Activated CD4-positive, CD25-positive, alpha-beta regulatory T cell treated with anti-CD3 and anti-CD28 coated beads, Interleukin-2, amount 50 U/mL, for 72 hours (primary cell): ENCODE measurements around the gene HMX3.

ENCODE experiments used
- DNase-seq: peaks from one replicate; pipeline ENCODE4 v3.0.0; 2021

HMX3 gene

DNA sequence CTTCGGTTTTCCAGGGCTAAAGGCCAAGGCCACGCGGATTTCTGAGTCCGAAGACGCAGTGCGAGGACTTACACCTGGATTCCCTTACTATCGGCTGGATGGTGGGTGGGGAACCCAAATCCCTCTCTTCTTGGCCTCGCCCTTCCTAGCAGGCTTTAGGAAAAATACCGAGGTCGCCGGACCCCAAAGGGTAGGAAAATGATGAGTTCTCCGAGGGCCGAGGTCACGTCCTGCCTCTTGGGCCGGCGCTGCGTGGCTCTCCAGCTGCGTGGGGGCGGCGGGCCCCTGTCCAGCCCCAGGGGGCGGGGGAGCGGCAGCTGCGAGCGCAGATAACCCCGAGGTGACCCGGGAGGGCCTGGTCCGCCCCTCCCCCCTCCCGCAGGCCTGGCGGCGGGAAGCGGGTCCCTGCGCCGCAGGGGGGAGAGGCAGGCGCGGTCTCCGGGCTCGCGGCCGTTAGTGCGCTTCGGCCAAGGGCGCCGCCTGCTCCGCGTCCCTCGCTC, 805 bp upstream of the HMX3 start:
- DNase-seq = no peak

DNA sequence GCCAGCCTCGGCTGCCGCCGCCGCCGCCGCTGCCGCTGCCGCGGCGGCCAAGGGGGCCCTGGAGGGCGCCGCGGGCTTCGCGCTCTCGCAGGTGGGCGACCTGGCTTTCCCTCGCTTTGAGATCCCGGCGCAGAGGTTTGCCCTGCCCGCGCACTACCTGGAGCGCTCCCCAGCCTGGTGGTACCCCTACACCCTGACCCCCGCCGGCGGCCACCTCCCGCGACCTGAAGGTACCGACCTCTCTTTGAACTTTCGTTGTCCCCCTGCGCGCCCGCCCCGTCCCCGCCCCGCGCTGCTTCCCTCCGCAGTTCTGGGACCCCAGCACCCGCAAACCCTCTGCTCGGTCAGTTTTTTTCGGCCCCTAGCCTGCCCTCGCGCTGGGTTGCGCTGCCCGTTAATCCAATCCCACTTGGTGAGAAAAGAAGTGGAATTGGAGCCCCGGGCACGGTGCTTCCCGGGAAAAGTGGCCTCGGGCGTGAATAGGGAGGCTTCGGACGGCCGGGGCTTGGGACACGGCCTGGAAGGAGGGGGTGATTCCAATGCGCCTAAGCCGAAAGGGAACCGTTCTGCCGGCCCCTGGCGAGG, 543 bp downstream of the HMX3 start:
- no peak for DNase-seq

DNA sequence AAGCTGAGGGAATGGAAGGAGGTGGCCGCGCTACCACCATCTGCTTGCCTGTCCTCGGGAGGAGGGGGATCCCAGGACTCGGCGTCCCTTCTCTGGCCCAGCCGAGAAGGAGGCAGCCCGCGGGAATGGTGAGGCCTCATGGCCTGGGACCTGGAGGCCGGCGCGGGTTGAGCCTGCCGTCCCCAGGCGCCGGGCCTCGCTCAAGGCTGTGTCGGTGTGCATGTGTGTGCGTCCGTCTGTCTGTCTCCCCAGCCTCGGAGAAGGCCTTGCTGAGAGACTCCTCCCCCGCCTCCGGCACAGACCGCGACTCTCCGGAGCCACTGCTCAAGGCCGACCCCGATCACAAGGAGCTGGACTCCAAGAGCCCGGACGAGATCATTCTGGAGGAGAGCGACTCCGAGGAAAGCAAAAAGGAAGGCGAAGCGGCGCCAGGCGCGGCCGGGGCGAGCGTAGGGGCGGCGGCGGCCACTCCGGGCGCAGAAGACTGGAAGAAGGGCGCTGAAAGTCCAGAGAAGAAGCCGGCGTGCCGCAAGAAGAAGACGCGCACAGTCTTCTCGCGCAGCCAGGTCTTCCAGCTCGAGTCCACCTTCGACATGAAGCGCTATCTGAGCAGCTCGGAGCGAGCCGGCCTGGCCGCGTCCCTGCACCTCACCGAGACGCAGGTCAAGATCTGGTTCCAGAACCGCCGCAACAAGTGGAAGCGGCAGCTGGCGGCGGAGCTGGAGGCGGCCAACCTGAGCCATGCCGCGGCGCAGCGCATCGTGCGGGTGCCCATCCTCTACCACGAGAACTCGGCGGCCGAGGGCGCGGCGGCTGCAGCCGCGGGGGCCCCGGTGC, 1.3 kb downstream of the HMX3 start:
- DNase-seq = no peak

DNA sequence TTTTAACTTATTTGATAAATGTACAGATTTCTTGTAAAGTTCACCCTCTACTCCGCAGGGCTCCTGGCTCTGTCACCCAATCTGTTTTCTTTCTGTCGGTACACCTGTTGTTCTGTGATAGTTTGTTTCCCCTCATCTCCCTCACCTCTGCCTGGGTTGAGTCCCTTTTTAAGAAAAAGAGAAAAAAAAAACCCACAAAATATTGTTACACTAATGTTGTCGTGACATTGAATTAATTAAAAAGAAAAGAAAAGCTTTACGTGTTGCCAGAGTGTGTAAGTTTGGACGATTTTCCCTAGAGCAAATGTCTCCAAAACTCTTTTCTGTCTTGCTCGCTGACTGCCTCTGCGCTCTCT, 3.4 kb downstream of the HMX3 start:
- DNase-seq = no peak

DNA sequence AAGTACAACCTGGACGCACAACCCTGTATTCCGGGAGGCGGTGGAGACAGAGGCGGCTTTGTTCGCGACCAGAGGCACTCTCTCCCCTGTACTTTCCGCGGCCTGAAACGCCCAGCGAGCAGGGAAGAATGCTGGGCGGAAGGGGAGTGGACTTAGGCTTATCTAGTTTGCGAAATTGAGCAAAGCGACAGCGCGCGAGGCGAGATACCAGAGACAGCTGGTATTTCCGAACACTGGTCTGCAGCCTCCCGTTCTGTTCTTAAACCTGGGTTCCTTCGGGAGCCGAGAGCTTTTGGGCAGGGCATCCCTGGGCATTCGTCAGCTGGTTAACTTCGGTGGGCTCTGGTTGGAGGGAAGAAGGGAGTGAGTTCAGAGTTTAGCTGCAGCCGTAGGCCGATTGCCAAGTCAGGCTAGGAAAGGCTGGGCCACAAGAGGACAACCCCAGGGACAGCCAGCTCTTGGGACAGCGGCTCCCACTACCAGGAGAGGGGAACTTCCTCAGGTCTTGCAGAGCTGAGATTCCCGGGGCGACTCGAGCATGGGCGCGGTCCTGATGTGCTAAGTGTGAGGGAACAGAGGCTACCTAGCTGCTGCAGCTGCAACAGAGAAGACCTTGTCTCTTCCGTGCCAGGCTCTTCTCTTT, 3.9 kb downstream of the HMX3 start:
- DNase-seq = no peak

DNA sequence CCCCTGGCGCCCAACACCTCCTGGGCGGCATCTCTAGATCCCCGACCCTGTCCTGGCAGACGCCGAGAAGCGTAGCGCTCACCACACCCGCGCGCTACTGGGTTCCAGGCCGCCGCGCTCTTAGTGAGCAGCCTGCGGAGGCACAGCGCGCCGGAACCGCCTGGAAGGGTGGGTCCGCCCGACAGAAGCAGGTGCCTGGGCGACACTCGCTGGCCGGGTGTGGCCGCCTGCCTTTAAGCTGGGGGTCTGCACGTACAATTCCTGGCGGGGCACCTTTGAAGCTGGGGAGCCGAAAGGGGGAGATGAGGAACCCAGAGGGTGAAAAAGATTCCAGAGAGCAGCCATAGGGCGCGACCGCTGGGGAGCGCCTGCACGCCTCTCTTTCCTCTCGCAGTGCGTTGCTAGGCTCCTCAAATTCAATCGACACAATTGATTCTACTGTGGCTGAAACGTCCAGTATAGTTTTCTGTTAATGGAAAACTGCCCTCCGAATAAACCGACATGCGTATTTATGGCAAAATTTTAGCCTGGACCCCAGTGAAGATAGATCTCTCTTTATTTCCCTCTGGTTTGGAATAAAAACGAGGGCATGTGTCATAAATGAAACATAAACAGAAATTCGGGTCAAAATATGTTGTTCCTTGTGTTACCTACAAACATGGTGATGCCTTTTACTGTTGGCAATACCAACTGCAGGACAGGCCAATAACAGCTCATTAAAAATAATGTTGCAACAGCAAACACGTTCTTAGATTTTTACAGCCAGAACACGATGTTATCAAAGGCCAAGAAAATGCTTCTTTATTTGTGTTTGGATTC, 4.6 kb downstream of the HMX3 start:
- DNase-seq = no peak

DNA sequence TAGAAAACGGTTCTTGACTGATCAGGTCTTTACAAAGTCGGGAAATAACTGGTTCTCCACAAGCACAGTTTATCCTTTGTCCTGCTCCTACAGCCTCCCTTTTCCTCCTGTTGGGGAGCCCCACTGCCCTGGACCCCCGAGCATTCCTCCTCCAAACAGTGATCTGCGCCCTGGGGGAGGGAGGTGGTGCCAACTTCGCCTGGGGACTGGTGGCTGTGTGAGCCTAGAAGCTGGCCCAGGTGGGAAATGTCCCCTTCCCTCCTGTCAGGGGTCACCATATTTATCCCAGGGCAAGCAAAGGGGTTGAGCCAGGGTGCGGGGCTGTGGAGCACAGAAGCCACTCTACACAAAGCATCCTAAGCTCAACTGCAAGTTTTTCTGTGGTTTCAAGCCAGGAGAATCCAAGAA, 5.2 kb downstream of the HMX3 start:
- DNase-seq = no peak

DNA sequence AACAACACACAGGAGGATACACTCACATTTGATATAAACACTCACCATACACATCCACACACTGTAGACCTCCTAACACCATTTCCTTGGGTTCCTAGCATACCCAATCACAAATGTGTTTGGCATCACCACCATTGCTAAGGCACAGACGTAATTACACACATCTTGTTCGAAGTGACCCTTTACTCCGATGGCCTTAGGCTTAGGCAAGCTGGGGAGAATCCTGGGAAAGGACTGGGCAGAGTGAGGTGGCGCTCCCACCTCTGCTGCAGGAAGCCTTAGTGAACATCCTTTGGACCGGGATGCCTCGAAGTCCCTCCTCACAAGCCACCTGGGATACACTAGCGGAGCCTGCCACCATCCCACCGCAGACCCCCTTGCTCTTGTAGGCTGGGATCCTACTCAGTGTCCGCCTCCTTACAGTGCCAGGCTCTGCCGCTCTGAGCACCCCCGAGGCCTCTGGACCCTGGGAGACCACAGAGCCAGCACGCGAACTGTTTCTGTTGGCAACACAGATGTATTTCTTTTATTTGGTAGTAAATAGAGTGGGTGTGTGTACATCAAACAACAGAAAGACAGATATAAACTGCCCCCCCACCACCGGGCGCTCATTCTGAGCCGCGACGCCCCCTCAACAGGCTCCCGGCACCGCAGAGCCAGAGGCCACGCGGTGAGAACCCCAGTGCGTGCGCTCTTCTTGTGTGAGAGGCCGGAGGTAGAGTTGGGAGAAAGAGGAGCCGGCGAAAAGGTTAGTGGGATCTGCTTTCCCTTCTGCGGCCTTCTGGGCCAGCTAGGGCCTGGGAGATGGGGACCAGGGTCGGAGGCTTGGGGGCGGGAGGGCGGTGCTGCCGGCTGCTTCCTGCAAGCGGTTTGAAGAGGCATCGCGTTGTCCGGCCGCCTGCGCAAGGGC, 6.3 kb downstream of the HMX3 start:
- DNase-seq = no peak

DNA sequence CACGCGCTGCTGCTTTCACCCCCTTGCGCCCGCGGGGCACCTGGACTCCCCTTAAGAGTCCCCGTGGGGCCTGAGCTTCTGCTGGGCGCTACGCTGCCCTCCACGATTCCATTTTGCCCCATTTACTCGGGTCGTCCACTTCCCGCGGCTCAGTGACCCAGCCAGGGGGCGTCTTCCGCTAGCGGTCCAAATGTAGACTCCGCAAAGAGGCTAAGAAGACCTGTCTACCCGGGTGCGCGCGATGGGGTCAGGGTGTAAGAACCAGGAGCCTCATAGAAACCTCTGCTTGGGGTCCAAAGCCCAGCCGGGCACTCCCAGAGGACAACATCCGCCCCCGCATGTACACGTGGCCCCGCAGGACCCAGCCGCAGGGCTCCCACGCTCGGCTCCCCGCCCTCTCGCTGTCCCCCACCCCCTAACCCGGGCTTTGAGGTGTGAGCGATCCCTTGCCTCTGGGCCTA, 7.0 kb downstream of the HMX3 start:
- no peak for DNase-seq

DNA sequence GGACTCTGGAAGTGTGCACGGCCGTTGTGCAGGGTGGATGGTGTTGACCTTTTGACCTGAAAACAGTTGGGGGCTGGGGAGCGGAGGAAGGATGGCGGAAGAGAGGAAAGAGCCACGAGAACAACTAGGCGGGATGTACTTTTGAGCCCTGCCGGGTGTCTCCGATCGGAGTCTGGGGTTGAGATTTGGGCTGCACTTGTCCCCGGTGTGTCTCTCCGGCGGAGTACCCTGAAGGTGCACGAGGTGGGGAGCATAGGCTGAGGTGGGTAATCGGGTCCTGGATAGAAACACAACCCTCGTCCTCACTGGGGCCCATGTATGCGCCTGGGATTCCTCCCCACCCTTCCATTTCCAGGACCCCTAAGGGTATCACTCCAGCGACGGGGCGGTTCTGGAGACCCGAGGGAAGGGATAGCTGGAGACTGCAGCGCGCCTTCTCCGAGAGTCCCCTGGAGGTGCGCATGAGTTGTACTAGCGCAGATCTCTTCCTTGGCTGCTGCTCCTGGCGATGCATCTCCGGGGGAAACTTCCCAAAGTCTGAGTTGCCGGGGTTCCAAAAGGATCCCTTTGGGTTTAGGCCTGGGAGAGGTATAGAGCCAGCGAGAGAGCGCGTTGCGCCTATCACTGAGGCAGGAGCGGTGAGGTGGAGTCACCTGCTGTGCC, 7.5 kb downstream of the HMX3 start:
- DNase-seq = no peak

DNA sequence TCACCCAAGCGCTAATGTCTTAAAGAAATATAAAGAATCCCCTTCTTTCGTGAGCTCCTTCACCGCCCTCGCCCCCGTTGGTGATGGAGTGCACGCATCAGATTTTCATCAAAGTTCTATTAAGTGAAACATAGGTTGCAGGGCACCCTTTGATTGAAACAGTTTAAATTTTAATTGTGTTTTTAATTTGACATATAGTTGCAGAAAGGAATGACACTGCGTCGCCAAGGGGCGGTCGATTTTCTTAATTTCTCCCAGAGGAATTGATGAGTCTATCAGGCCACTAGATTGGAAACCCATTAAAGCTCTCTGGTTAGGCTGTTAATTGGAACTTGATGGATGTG, 8.0 kb downstream of the HMX3 start:
- no peak for DNase-seq

DNA sequence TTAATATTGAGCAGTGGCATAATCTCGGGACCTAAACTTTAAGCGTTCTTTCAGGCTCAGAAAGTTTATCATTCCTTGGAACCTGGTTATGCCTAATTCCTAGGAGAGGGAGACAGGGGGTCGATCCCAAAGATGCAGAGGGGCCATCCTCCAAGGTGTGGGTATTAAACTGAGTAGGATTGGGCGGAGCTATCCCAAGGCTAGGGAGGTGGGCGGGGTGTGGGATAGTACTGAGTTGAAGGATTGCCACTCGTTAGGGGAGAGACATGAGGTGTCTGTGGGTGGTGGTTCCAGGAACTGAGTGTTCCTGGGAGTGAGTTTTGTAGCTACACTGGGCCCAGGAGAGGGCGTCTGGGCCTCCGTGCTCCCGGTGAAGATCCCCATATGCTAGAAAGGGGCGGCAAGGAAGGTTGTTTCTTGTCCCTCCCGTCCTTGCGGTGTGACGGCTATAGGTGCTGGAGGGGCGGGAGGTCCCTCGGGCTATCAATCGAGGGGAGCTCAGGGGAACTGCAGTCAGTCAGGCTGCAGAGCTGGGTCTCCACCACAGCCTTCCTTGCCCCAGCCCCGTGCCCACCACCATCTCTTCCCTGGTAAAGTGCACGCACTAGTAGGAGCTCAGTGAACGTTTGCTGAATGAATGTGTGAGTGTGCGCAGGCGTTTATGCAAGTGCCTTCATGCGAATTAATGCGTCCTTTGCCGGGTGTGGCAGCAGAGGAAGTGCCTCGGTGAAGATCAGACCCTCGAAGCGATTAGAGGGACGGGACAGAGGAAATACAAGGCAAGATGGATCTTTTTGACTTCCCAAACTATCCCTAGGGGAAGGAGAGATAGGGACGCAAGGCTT, 9.1 kb downstream of the HMX3 start:
- no peak for DNase-seq

DNA sequence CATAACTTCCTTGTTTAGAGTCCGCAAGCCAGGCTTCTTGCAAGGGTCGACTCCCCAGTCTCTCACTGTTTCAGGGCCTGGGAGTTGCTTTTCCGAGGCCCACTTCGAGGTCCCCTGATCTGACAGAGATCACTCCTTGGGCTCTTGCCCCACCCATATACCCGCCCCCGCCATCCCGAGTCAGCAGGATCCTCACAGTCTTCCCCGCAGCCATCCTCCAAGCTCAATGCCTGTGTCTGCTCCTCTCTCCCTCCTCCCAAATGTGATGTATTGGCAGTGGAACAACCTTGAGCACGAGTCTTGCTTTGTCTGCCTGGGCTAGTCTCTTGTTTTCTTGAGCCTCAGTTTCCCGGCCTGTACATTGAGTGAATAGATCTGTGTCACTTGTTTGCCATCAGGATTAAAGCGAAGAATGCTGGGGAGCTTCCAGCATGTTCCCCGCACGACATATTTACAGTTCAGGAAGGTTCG, 9.8 kb downstream of the HMX3 start:
- DNase-seq = no peak

DNA sequence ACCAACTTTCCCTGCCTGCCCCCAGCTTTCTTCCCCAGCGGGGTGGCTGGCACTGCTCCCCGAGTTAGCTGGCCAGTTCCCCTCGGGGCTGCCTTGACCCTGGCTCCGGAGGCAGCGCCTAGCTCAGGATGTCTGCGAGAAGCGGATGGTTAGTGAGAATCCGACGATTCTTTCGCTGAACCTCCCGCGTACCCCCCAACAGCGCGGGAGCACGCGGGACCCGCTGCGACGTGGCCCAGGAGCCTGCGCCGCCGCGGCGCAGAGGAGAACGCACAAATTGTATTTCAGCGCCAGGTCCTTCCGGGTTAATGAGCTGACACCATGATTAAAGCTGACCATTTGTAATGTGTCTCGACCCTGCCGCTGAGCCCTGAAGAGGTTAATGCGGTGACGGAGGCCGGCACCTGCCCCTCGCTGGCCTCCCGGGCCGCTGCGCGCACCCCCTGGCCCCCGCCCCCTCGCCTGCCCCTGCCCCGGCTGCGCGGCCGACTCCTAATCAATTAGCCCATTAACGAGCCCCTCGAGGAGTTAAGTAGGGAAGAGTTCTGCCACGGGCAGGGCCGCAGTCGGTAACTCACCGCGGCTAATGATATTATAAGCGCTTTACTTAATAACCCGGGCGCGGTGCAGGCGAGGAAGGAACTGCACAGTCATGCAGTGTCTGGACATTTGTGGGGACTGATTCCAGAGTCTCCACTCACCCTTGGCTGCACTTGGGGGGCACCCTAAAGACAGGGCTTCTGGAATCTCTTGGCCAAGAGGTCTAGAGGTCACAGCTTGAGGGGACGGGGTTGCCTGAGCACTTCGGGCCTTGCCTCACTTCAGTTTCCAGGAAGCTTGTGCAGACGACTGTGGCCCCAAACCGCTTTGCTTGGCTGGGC, 10.5 kb downstream of the HMX3 start:
- no peak for DNase-seq

DNA sequence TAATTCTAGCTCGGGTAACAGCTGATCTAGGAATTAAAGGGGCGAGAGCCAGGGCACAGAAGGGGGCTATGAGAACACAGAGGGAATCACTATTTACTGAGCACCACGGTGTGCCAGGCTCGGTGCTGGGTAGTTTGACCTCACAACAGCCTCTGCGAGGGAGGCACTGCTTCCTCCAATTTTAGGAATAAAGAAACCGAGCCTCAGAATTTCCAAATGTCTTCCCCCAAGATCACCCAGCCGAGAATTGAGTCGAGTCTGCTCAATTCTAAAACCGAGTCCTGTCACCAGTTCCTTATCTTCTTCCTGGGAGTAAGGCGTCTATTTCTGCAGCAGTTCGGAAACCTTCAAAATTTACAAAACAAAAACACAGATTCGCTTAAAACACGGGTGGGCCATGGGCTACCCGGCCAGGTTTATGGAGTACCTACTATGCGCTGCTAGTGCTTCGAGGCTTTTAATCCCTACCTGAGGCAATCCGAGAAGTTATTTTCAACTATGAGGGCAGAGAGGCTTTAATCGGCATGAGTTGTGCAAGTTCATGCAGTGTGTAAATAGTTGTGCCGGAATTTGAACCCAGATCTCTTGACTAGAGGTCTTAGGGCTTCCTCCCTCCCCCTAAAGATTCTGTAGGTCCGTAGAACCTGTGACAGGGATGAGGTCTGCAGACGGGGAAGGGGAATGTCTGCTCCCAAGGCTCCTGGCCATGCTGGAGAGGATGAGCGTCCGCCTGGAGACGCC, 11.3 kb downstream of the HMX3 start:
- DNase-seq = no peak

DNA sequence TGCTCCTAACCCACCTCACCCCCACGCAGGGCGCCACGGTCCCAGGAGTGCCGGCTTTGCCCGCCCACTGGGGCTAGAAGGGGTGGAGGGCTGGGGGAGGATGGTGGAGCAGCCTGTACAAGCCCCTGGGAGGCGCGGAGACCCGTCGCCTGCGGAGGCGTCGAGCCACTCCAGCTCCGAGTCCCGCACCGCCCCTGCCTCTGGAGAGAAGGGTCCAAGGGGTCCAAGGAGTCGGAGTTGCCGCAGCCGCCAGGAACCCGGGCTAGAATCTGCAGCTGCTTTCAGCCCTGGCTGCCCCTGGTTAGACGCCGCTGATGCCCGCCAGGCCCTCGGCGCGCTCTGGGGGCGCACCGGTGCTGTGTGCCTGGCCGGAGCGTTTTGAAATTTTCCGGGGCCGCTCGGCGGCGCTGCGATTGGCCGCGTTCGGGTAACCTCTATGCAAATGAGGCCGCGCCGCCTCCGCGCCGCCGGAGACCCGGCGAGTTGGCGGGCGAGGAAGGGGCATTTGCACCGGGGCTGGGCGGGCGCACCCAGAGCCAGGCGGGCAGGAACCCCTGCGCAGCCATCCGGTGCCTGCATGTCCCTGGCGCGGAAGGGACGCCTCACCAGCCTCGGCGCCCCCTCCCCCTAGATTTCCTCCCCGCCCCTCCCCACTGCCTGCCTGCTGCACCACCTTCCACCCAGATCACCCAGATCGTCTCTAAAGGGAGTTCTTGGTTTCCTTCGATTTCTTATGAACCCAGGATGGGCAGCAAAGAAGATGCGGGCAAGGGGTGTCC, 12.1 kb downstream of the HMX3 start, which contains the start of gene HMX2:
HMX2 (plus strand) TSS at position 502 of the 779 bp plus-strand sequence; CDS start at position 745, 243 bp downstream.
- peak; percentile 51 for DNase-seq

DNA sequence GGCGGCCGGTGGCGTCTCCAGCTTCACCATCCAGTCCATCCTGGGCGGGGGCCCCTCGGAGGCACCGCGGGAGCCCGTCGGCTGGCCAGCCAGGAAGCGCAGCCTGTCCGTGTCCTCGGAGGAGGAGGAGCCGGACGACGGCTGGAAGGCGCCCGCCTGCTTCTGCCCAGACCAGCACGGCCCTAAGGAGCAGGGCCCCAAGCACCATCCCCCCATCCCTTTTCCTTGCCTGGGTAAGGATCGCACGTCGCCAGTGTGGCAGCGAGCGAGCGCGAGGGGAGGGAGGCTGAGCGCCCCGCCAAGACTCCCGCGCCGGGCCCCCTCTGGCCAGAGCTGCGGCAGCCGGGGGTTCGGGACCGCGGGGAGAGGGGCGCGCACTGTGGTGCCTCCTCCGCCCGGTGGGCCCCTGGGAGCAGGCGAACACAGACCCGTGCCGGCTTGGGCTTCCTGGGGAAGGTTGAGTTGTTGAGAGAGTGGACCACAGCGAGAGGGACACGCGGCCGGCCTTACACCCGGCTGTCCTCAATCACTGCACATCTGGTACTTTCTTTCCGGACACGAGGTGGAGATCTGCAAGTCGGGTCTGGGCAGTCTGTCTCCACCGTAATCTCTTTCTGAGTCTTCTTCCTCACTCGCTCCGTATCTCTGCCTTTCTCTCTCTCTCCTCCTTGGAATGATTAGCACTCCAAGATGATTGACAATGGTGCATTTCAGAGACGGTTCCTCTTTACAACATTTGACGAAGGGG, 12.8 kb downstream of the HMX3 start:
- DNase-seq = no peak
